Transverse colon (tissue), 4 donors: ENCODE measurements around the gene FARP1. TPM values are rescaled to one million over a fixed set of nuclear protein-coding genes. Genes with fewer than 3 reads are reported as not detected.

Experiments used
- DNase-seq: peaks from one replicate; pipeline ENCODE4 v3.0.0-alpha.2; 2019
- H3K27ac ChIP-seq, 4 donors: fragments of 200-600 bp; sonication (generic); 2 replicates each; pipeline ENCODE4 v1.5.1; 2016 to 2018; ENCODE audit warnings: inconsistent platforms in 4 of 4
- H3K27me3 ChIP-seq: fragments of 200-600 bp; sonication (generic); 2 replicates; pipeline ENCODE4 v1.5.1; 2017; ENCODE audit warnings: inconsistent platforms
- H3K36me3 ChIP-seq, 4 donors: fragments of 200-600 bp; sonication (generic); 2 replicates each; pipeline ENCODE4 v1.5.1; 2017 to 2019; ENCODE audit warnings: inconsistent platforms in 4 of 4
- H3K4me1 ChIP-seq, 4 donors: fragments of 200-600 bp; sonication (generic); 2 replicates each; pipeline ENCODE4 v1.5.1; 2017 to 2020; ENCODE audit warnings: inconsistent platforms in 4 of 4
- H3K4me3 ChIP-seq, 4 donors: fragments of 200-600 bp; sonication (generic); 1 replicate in 1 of 4; 2 replicates in 3 of 4; pipeline versions ENCODE4 v1.5.1 to v1.6.1; 2017 to 2019; ENCODE audit warnings: inconsistent platforms in 4 of 4
- H3K9me3 ChIP-seq, 2 donors: fragments of 200-600 bp; sonication (generic); 2 replicates each; pipeline ENCODE4 v1.5.1; 2017 to 2019; ENCODE audit warnings: inconsistent platforms in 2 of 2
- CTCF ChIP-seq, 5 experiments: fragments of 200-600 bp in 3 of 5; fragments of 450-650 bp in 2 of 5; sonication (generic) in 3 of 5; IDR thresholded peaks; 1 replicate in 2 of 5; 2 replicates in 3 of 5; pipeline ENCODE4 v1.5.1; 2016 to 2017; ENCODE audit warnings: antibody characterized with exemption in 5 of 5, inconsistent platforms in 3 of 5, mild to moderate bottlenecking in 2 of 5, moderate library complexity in 1 of 5
- EP300 ChIP-seq: sonication (generic); formaldehyde crosslinking; IDR thresholded peaks from one replicate; pipeline ENCODE4 v1.6.1; 2017; ENCODE audit warnings: antibody characterized with exemption, low read depth
- POLR2A ChIP-seq: fragments of 450-650 bp; IDR thresholded peaks from one replicate; pipeline ENCODE4 v1.6.1; 2016; ENCODE audit warnings: antibody characterized with exemption, mild to moderate bottlenecking, moderate library complexity
- POLR2AphosphoS5 ChIP-seq, 3 donors: sonication (generic); formaldehyde crosslinking; IDR thresholded peaks; one replicate each; pipeline ENCODE4 v1.6.1; 2016; ENCODE audit warnings: antibody characterized with exemption in 3 of 3
- WGBS, 2 donors: methylation state at CpG; one replicate each; pipeline ENCODE4 v1.1.5; 2018; ENCODE audit warnings: low coverage in 1 of 2; 5-methylcytosine and 5-hydroxymethylcytosine counted together
- in situ Hi-C, 4 donors: fragments of 200-750 bp; cut with MboI; loops; one replicate each; pipeline versions ENCODE4 v1.15.0 to v1.15.1; 2017; ENCODE audit warnings: low sequenced_read_pairs in 3 of 4, low pct_ligation_motif_present in 1 of 4, low pct_unique_long_range_greater_than_20kb in 1 of 4
- intact Hi-C: fragments of 100-400 bp; cut with DNase I; formaldehyde crosslinking; loops from one replicate; pipeline ENCODE4 v1.15.1; 2023; ENCODE audit warnings: low total_unique reads
- total RNA-seq, 4 donors: library from RNA; depleted of rRNA; stranded (reverse); fragments of >200 nt; gene quantifications; one replicate each; pipeline ENCODE4 v1.1.0, GENCODE V29; 2016

Gene FARP1
- total RNA-seq, 4 donors from 2014 or later: 32.8 to 41.8 (median 38.3) TPM

GRCh38 chr13:98405107-98405571 is 262.2 kb downstream of the FARP1 start:
- intact Hi-C loops (no loop called here), in situ Hi-C loops (loop anchor here in 3 of 4 donors (25.0 kb wide), 2 partner anchors 268 to 543 kb away; partner anchors contain the start of gene FARP1 (in 2 of the 3))
- Histone ChIP-seq H3K4me3 (no peak overlapping the region), H3K27ac (no peak overlapping the region), H3K27me3 (no peaks in the 10 kb centered on the region), H3K9me3 (no peaks in the 10 kb centered on the region), H3K4me1 (peaks cover 0 to 17% (median 10%) of the 10 kb centered on the region in 4 donors), H3K36me3 (no peaks in the 10 kb centered on the region)
- no peak for TF ChIP-seq POLR2A
- TF ChIP-seq CTCF (IDR thresholded peaks at IDR 0.05): no peak
- TF ChIP-seq POLR2AphosphoS5 (IDR thresholded peaks at IDR 0.05): no peak
- TF ChIP-seq EP300: no peak
- DNase-seq: no peak
- 47 to 50% methylated on average over 2 to 7 of the region's 7 CpGs for WGBS, 2 donors

GRCh38 chr13:98405690-98406344 is 262.9 kb downstream of the FARP1 start:
- no peak overlapping the region for H3K27ac ChIP-seq
- TF ChIP-seq POLR2AphosphoS5 (IDR thresholded peaks at IDR 0.05) (no peak), EP300 (no peak), POLR2A (no peak), CTCF (IDR thresholded peaks at IDR 0.05) (no peak)
- no peak overlapping the region for H3K4me3 ChIP-seq
- in situ Hi-C loops (loop anchor here in 3 of 4 donors (25.0 kb wide), 2 partner anchors 269 to 544 kb away; partner anchors contain the start of gene FARP1 (in 2 of the 3)), intact Hi-C loops (no loop called here)
- DNase-seq: no peak
- H3K4me1 ChIP-seq: peaks cover 0 to 17% (median 10%) of the 10 kb centered on the region in 4 donors
- no peaks in the 10 kb centered on the region for H3K9me3 ChIP-seq
- H3K36me3 ChIP-seq: no peaks in the 10 kb centered on the region
- WGBS, 2 donors: 41 to 63% methylated on average over 5 to 8 of the region's 8 CpGs
- no peaks in the 10 kb centered on the region for H3K27me3 ChIP-seq

- no peak overlapping the region for H3K4me3 ChIP-seq
- no peak for DNase-seq
- no peaks in the 10 kb centered on the region for H3K9me3 ChIP-seq
- no peak overlapping the region for H3K27ac ChIP-seq
- intact Hi-C loops (no loop called here), in situ Hi-C loops (loop anchor here in 3 of 4 donors (25.0 kb wide), 2 partner anchors 269 to 544 kb away; partner anchors contain the start of gene FARP1 (in 2 of the 3))
- 76 to 93% methylated on average over 3 to 9 of the region's 9 CpGs for WGBS, 2 donors
- H3K4me1 ChIP-seq: peaks cover 0 to 17% (median 10%) of the 10 kb centered on the region in 4 donors
- peaks cover 0 to 2% (median 0%) of the 10 kb centered on the region in 4 donors for H3K36me3 ChIP-seq
- TF ChIP-seq POLR2AphosphoS5 (IDR thresholded peaks at IDR 0.05): no peak
- no peaks in the 10 kb centered on the region for H3K27me3 ChIP-seq
Observed at GRCh38 chr13:98406427-98406826, 263.5 kb downstream of the FARP1 start.

- Histone ChIP-seq H3K4me3 (no peak overlapping the region), H3K27me3 (no peaks in the 10 kb centered on the region), H3K36me3 (peaks cover 0 to 2% (median 0%) of the 10 kb centered on the region in 4 donors), H3K27ac (no peak overlapping the region), H3K4me1 (peaks cover 0 to 17% (median 10%) of the 10 kb centered on the region in 4 donors), H3K9me3 (no peaks in the 10 kb centered on the region)
- WGBS, 2 donors: 91 to 92% methylated on average over 2 to 9 of the region's 9 CpGs
- in situ Hi-C loops (loop anchor here in 3 of 4 donors (25.0 kb wide), 2 partner anchors 270 to 545 kb away; partner anchors contain the start of gene FARP1 (in 2 of the 3)), intact Hi-C loops (no loop called here)
- no peak for DNase-seq
- TF ChIP-seq CTCF (IDR thresholded peaks at IDR 0.05) (no peak), POLR2AphosphoS5 (IDR thresholded peaks at IDR 0.05) (no peak), EP300 (no peak), POLR2A (no peak)
Observed at GRCh38 chr13:98406971-98407370, 264.1 kb downstream of the FARP1 start.
